B cell (primary cell): Measurements from ENCODE around the gene SLC12A3. TPM values are rescaled to one million over a fixed set of nuclear protein-coding genes. Genes with fewer than 3 reads are reported as not detected.

Experiments used
- ATAC-seq: fragments of 200-7000 bp; cut with Tn5 transposase; one replicate; pipeline ENCODE4 v1.10.0; 2021; ENCODE audit warnings: low read depth, mild to moderate bottlenecking, moderate number of reproducible peaks, moderate library complexity
- CTCF ChIA-PET: fragments of 350-600 bp; sonication (Branson Sonifier 250); formaldehyde crosslinking; loops from one replicate; lab custom pipeline; 2021; ENCODE audit warnings: antibody characterized with exemption, inconsistent platforms; lab: Charles Lee
- POLR2A ChIA-PET: fragments of 350-600 bp; sonication (Branson Sonifier 250); formaldehyde crosslinking; loops from one replicate; lab custom pipeline; 2021; ENCODE audit warnings: antibody characterized with exemption; lab: Charles Lee
- DNase-seq: peaks from one replicate; pipeline ENCODE4 v3.0.0; 2013
- H2AFZ ChIP-seq: 2 replicates; pipeline ENCODE4 v1.6.1; 2012; ENCODE audit warnings: mild to moderate bottlenecking, low read depth, low read length; ENCODE audit not compliant: insufficient read depth, poor library complexity, severe bottlenecking
- H3K27ac ChIP-seq, 2 donors: 1 replicate in 1 of 2; 2 replicates in 1 of 2; pipeline ENCODE4 v1.5.1; 2012 to 2013; ENCODE audit warnings: low read length in 2 of 2, mild to moderate bottlenecking in 2 of 2, moderate library complexity in 1 of 2
- H3K27me3 ChIP-seq, 4 experiments: fragments of 200-600 bp in 1 of 4; sonication (generic) in 1 of 4; replicated peaks in 1 of 4; 1 replicate in 2 of 4; 2 replicates in 2 of 4; pipeline versions ENCODE4 v1.6.1 to v1.7.0; 2013 to 2016; ENCODE audit warnings: low read length in 3 of 4, mild to moderate bottlenecking in 2 of 4, mixed read lengths in 1 of 4, moderate library complexity in 1 of 4; ENCODE audit not compliant: insufficient read depth in 4 of 4, control insufficient read depth in 3 of 4; ENCODE audit errors: control extremely low read depth in 1 of 4
- H3K36me3 ChIP-seq, 2 experiments: replicated peaks in 1 of 2; 1 replicate in 1 of 2; 2 replicates in 1 of 2; pipeline versions ENCODE4 v1.6.1 to v1.7.1; 2013; ENCODE audit warnings: low read length in 1 of 2; ENCODE audit not compliant: insufficient read depth in 2 of 2, control insufficient read depth in 1 of 2; ENCODE audit errors: control extremely low read depth in 1 of 2, extremely low read depth in 1 of 2
- H3K4me1 ChIP-seq, 2 donors: fragments of 200-600 bp in 1 of 2; sonication (generic) in 1 of 2; 1 replicate in 1 of 2; 2 replicates in 1 of 2; pipeline versions ENCODE4 v1.5.1 to v1.6.1; 2013 to 2017; ENCODE audit warnings: low read length in 2 of 2; ENCODE audit not compliant: control insufficient read depth in 2 of 2, insufficient read depth in 2 of 2
- H3K4me2 ChIP-seq: replicated peaks from 2 replicates; pipeline ENCODE3; 2012; ENCODE audit warnings: mild to moderate bottlenecking, low read depth, low read length; ENCODE audit not compliant: poor library complexity, severe bottlenecking
- H3K4me3 ChIP-seq, 5 experiments: fragments of 200-600 bp in 1 of 5; sonication (generic) in 1 of 5; 1 replicate in 3 of 5; 2 replicates in 2 of 5; pipeline versions ENCODE4 v1.5.1 to v1.7.0; 2011 to 2016; ENCODE audit warnings: low read length in 4 of 5, mild to moderate bottlenecking in 4 of 5, low read depth in 2 of 5, control low read depth in 1 of 5, moderate library complexity in 1 of 5; ENCODE audit not compliant: insufficient read depth in 1 of 5; ENCODE audit errors: control extremely low read depth in 1 of 5, extremely low read depth in 1 of 5
- H3K79me2 ChIP-seq: fragments of 200-600 bp; sonication (generic); one replicate; pipeline ENCODE4 v1.6.0; 2016; ENCODE audit warnings: low read length; ENCODE audit not compliant: control insufficient read depth, insufficient read depth
- H3K9ac ChIP-seq: fragments of 200-600 bp; sonication (generic); 2 replicates; pipeline ENCODE4 v1.6.1; 2017; ENCODE audit warnings: mild to moderate bottlenecking, low read length, moderate library complexity
- H3K9me3 ChIP-seq, 3 donors: one replicate each; pipeline versions ENCODE4 v1.6.1 to v1.7.1; 2013; ENCODE audit warnings: low read length in 2 of 3; ENCODE audit not compliant: control insufficient read depth in 2 of 3, insufficient read depth in 1 of 3; ENCODE audit errors: control extremely low read depth in 1 of 3
- H4K20me1 ChIP-seq: 2 replicates; pipeline ENCODE4 v1.6.0; 2012; ENCODE audit warnings: mild to moderate bottlenecking, low read length; ENCODE audit not compliant: insufficient read depth, control insufficient read depth, poor library complexity, severe bottlenecking
- H3K27ac Mint-ChIP-seq: one replicate; pipeline ENCODE4 v1.8.0; 2021; ENCODE audit warnings: mixed read lengths
- H3K27me3 Mint-ChIP-seq: one replicate; pipeline ENCODE4 v1.8.0; 2021; ENCODE audit warnings: mixed read lengths
- H3K4me1 Mint-ChIP-seq: one replicate; pipeline ENCODE4 v1.8.0; 2021; ENCODE audit warnings: mixed read lengths
- H3K4me3 Mint-ChIP-seq: one replicate; pipeline ENCODE4 v1.8.0; 2021; ENCODE audit warnings: mixed read lengths
- H3K9me3 Mint-ChIP-seq: one replicate; pipeline ENCODE4 v1.8.0; 2022; ENCODE audit warnings: mixed read lengths; ENCODE audit not compliant: insufficient read depth
- EZH2 ChIP-seq: IDR thresholded peaks from 2 replicates; pipeline ENCODE4 v1.6.1; 2012; ENCODE audit warnings: borderline replicate concordance, low read depth, mild to moderate bottlenecking, moderate library complexity, low read length; ENCODE audit not compliant: insufficient read depth, poor library complexity, severe bottlenecking
- WGBS: methylation state at CpG from one replicate; pipeline ENCODE4 v1.1.5; 2013; ENCODE audit warnings: missing lambda C conversion rate; ENCODE audit not compliant: insufficient coverage; 5-methylcytosine and 5-hydroxymethylcytosine counted together
- intact Hi-C: fragments of 100-400 bp; cut with micrococcal nuclease; formaldehyde crosslinking; loops from one replicate; pipeline ENCODE4 v1.10.0; 2022
- polyA plus RNA-seq: library from polyadenylated mRNA; depleted of rRNA; stranded (reverse); fragments of >200 nt; gene quantifications from 2 replicates; pipeline ENCODE4 v1.2.3, GENCODE V29; 2012
- total RNA-seq, 2 donors: library from RNA; stranded (reverse); fragments of 120-200 nt in 1 of 2; gene quantifications; 1 replicate in 1 of 2; 2 replicates in 1 of 2; pipeline versions ENCODE4 v1.2.3 to v1.2.4, GENCODE V29; 2013 to 2022
- TF ChIP-seq, protein P1 (sequence below): fragments of 200-600 bp; IDR thresholded peaks from one replicate; pipeline ENCODE4 v1.8.0; 2022; ENCODE audit warnings: antibody characterized with exemption, mild to moderate bottlenecking

SLC12A3 gene
- total and polyA plus RNA-seq, 2 donors (not counting 1 experiment from before 2014, with no cell fraction given): 1.3 to 4.9 TPM

DNA sequence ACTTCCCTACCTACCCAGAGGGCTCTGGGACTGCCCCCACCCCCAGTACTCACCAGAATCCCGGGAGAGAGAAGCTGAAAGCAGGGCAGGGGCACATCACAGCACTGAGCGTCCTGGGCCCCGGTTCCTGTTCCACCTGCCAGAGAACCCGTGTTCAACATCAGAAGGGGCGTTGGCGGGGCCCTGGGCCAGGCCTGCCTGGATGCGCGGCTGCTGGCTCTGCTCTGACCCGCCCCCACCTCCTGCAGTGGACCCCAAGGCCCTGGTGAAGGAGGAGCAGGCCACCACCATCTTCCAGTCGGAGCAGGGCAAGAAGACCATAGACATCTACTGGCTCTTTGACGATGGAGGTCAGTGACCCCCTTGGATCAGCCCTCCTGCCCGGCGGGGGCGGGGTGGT lies 27.7 kb downstream of the SLC12A3 start:
- no peaks in the 10 kb centered on the region for H3K27me3 ChIP-seq
- POLR2A ChIA-PET: no interaction called here
- DNase-seq (no peak), ATAC-seq (no peak)
- CTCF ChIA-PET: no interaction called here
- intact Hi-C loops: no loop called here
- peaks cover 6 to 18% of the 10 kb centered on the region in 2 donors for H3K4me1 ChIP-seq
- peaks cover 25% of the 10 kb centered on the region for H3K4me1 Mint-ChIP-seq
- no peak overlapping the region for H3K9ac ChIP-seq
- H3K9me3 ChIP-seq: no peaks in the 10 kb centered on the region
- no peaks in the 10 kb centered on the region for H3K9me3 Mint-ChIP-seq
- H3K27ac ChIP-seq: no peak overlapping the region
- no peak overlapping the region for H3K4me2 ChIP-seq
- no peak overlapping the region for H3K4me3 Mint-ChIP-seq
- 98% methylated on average over 14 of the region's 14 CpGs for WGBS
- no peak overlapping the region for H3K27ac Mint-ChIP-seq
- TF ChIP-seq EZH2: no peak
- TF ChIP-seq, protein P1, sequence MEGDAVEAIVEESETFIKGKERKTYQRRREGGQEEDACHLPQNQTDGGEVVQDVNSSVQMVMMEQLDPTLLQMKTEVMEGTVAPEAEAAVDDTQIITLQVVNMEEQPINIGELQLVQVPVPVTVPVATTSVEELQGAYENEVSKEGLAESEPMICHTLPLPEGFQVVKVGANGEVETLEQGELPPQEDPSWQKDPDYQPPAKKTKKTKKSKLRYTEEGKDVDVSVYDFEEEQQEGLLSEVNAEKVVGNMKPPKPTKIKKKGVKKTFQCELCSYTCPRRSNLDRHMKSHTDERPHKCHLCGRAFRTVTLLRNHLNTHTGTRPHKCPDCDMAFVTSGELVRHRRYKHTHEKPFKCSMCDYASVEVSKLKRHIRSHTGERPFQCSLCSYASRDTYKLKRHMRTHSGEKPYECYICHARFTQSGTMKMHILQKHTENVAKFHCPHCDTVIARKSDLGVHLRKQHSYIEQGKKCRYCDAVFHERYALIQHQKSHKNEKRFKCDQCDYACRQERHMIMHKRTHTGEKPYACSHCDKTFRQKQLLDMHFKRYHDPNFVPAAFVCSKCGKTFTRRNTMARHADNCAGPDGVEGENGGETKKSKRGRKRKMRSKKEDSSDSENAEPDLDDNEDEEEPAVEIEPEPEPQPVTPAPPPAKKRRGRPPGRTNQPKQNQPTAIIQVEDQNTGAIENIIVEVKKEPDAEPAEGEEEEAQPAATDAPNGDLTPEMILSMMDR: no peak
- H3K27me3 Mint-ChIP-seq: no peaks in the 10 kb centered on the region
- H3K79me2 ChIP-seq: no peaks in the 10 kb centered on the region
- H3K4me3 ChIP-seq: no peak overlapping the region
- H4K20me1 ChIP-seq: no peaks in the 10 kb centered on the region
- H3K36me3 ChIP-seq: no peaks in the 10 kb centered on the region
- no peak overlapping the region for H2AFZ ChIP-seq

DNA sequence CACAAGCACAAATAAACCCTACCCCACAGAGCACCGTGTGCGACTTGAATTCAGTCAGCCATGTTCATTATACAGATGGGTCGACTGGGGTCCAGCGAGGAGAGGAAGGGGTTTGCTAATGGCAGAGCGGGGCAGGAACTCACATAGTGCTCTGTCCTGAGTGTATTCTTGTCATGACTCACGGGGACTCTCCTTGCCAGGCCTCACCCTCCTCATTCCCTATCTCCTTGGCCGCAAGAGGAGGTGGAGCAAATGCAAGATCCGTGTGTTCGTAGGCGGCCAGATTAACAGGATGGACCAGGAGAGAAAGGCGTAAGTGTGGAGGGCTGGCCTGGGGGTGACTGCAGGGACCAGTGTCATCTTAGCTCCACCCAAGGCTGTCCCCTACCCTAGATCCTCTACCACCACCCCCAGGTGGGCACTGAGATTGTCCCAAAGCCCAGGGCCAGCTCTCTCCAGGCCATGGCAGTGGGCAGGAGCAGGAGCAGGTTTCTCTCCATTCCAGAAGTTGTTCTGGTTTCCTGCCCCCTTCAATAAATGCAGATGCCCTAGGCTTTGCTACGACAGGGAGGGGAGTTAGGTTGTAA lies 29.4 kb downstream of the SLC12A3 start:
- no peak overlapping the region for H3K4me2 ChIP-seq
- no peak overlapping the region for H3K4me3 ChIP-seq
- H3K4me1 ChIP-seq: peaks cover 4 to 12% of the 10 kb centered on the region in 2 donors
- no peaks in the 10 kb centered on the region for H3K79me2 ChIP-seq
- intact Hi-C loops: no loop called here
- no peak overlapping the region for H3K4me3 Mint-ChIP-seq
- H3K27ac ChIP-seq: no peak overlapping the region
- no peak overlapping the region for H2AFZ ChIP-seq
- DNase-seq: no peak
- TF ChIP-seq, protein P1: no peak
- no peak for TF ChIP-seq EZH2
- POLR2A ChIA-PET: no interaction called here
- H3K36me3 ChIP-seq: no peaks in the 10 kb centered on the region
- H3K27ac Mint-ChIP-seq: no peak overlapping the region
- H4K20me1 ChIP-seq: no peaks in the 10 kb centered on the region
- no peaks in the 10 kb centered on the region for H3K27me3 ChIP-seq
- ATAC-seq: no peak
- no peaks in the 10 kb centered on the region for H3K9me3 Mint-ChIP-seq
- peaks cover 27% of the 10 kb centered on the region for H3K4me1 Mint-ChIP-seq
- WGBS: 97% methylated on average over 5 of the region's 12 CpGs
- no peaks in the 10 kb centered on the region for H3K9me3 ChIP-seq
- no peaks in the 10 kb centered on the region for H3K27me3 Mint-ChIP-seq
- CTCF ChIA-PET: interaction anchor here (0.9 to 1.7 kb wide), 2 partner anchors 28 to 56 kb away, joined by 3 to 4 read pairs; no protein-coding TSS in a partner anchor
- no peak overlapping the region for H3K9ac ChIP-seq
